ENCODE data around the gene KRTAP5-4.
A peak's percentile ranks its signal among the peaks of the same experiment; 100 is the strongest.
"Not testable (repeated sequence)": the region's sequence is repeated elsewhere in the genome, so short reads cannot be mapped to it uniquely, and the experiment has no call there.

KRTAP5-4 gene

GRCh38 chr11:1636291-1636950, 14.5 kb upstream of the KRTAP5-4 start:
- no peak for DNase-seq

GRCh38 chr11:1633864-1634263, 11.9 kb upstream of the KRTAP5-4 start:
- DNase-seq = no peak

- no peak for DNase-seq
These were observed 10.2 kb upstream of the KRTAP5-4 start for GRCh38 chr11:1632053-1632714.

GRCh38 chr11:1631066-1631568, 9.2 kb upstream of the KRTAP5-4 start:
- no peak for DNase-seq

GRCh38 chr11:1630271-1630670, 8.3 kb upstream of the KRTAP5-4 start:
- DNase-seq = no peak

GRCh38 chr11:1629326-1630185, 7.6 kb upstream of the KRTAP5-4 start, which contains the start of gene KRTAP5-5:
Gene KRTAP5-5, plus strand, starts transcription at chr11:1629775. Its CDS starts 66 bp downstream, at chr11:1629841.
- DNase-seq = no peak

- peak; percentile 71 for DNase-seq
These were observed 6.8 kb upstream of the KRTAP5-4 start for GRCh38 chr11:1628506-1629325.

- no peak for DNase-seq
These were observed 3.6 kb upstream of the KRTAP5-4 start for GRCh38 chr11:1625541-1625940.

GRCh38 chr11:1624621-1625020, 2.7 kb upstream of the KRTAP5-4 start:
- no peak for DNase-seq

- no peak for DNase-seq
These were observed 1.8 kb upstream of the KRTAP5-4 start for GRCh38 chr11:1623716-1624115.

GRCh38 chr11:1619449-1619848, 2.5 kb downstream of the KRTAP5-4 start:
- DNase-seq = no peak

GRCh38 chr11:1618231-1618630, 3.7 kb downstream of the KRTAP5-4 start:
- DNase-seq = no peak

- no peak for DNase-seq
These were observed 13.6 kb downstream of the KRTAP5-4 start, which contains the start of gene KRTAP5-3 for GRCh38 chr11:1608363-1608762. Gene KRTAP5-3, minus strand, starts transcription at chr11:1608463. Its CDS starts 78 bp downstream, at chr11:1608385.

GRCh38 chr11:1607901-1608300, 14.0 kb downstream of the KRTAP5-4 start:
- DNase-seq = not testable (repeated sequence)

GRCh38 chr11:1607156-1607845, 14.6 kb downstream of the KRTAP5-4 start:
- DNase-seq = not testable (repeated sequence)

- DNase-seq = not testable (repeated sequence)
These were observed 16.0 kb downstream of the KRTAP5-4 start for GRCh38 chr11:1605923-1606322.

GRCh38 chr11:1604711-1605110, 17.2 kb downstream of the KRTAP5-4 start:
- no peak for DNase-seq

GRCh38 chr11:1604181-1604580, 17.8 kb downstream of the KRTAP5-4 start:
- no peak for DNase-seq

GRCh38 chr11:1603629-1604028, 18.3 kb downstream of the KRTAP5-4 start:
- no peak for DNase-seq

- not testable (repeated sequence) for DNase-seq
These were observed 20.3 kb downstream of the KRTAP5-4 start for GRCh38 chr11:1601663-1602062.

- DNase-seq = no peak
These were observed 21.3 kb downstream of the KRTAP5-4 start for GRCh38 chr11:1600626-1601025.

GRCh38 chr11:1598816-1599215, 23.1 kb downstream of the KRTAP5-4 start:
- DNase-seq = no peak

Data from activated T-cell treated with anti-CD3 and anti-CD28 coated beads, Interleukin-2, amount 50 U/mL, for 1 hour (primary cell).